Prostate gland (tissue), 2 donors: Measurements from ENCODE around the gene PALM.

ENCODE experiments used
- POLR2A ChIP-seq: fragments of 450-650 bp; IDR thresholded peaks from one replicate; pipeline ENCODE4 v1.6.1; 2016; ENCODE audit warnings: antibody characterized with exemption, mild to moderate bottlenecking
- POLR2AphosphoS5 ChIP-seq: sonication (generic); formaldehyde crosslinking; IDR thresholded peaks from one replicate; pipeline ENCODE4 v1.6.1; 2017; ENCODE audit warnings: antibody characterized with exemption
- TF ChIP-seq, protein P1 (sequence below), 4 experiments: fragments of 200-600 bp in 2 of 4; fragments of 450-650 bp in 2 of 4; sonication (generic) in 2 of 4; IDR thresholded peaks; 1 replicate in 3 of 4; 2 replicates in 1 of 4; pipeline ENCODE4 v1.5.1; 2016 to 2019; ENCODE audit warnings: antibody characterized with exemption in 4 of 4, mild to moderate bottlenecking in 2 of 4, moderate library complexity in 2 of 4

DNA sequence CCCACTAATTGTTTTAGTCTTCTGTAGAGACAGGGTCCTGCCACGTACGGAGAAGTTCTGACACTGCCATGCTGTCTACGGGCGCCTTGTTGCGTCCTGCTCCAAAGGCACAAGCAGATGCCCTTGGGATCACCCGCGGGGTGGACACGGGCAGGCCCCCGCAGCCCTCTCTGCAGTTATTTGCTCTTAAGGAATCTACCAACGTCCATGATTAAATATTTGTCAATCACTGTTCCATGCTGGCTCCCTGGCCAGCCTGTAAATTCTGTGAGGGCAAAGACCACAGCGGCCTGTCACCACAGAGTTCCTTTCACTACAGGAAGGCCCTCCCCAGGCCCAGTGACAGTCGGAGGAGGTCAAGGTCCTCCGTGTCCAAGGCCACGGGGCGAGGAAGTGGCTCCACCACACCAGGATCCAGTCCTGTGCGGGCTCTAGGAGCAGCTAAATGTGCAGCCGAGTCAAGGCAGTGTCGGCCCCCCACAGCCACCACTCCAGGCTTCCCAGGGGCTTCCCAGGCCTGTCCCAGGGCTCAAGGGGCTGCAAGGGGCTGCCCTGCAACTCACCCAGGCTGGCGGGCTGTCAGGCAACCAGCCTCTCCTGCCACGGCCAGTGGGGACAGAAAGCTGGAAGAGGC, 47.8 kb upstream of the PALM start:
- TF ChIP-seq, protein P1, sequence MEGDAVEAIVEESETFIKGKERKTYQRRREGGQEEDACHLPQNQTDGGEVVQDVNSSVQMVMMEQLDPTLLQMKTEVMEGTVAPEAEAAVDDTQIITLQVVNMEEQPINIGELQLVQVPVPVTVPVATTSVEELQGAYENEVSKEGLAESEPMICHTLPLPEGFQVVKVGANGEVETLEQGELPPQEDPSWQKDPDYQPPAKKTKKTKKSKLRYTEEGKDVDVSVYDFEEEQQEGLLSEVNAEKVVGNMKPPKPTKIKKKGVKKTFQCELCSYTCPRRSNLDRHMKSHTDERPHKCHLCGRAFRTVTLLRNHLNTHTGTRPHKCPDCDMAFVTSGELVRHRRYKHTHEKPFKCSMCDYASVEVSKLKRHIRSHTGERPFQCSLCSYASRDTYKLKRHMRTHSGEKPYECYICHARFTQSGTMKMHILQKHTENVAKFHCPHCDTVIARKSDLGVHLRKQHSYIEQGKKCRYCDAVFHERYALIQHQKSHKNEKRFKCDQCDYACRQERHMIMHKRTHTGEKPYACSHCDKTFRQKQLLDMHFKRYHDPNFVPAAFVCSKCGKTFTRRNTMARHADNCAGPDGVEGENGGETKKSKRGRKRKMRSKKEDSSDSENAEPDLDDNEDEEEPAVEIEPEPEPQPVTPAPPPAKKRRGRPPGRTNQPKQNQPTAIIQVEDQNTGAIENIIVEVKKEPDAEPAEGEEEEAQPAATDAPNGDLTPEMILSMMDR (IDR thresholded peaks at IDR 0.05) = no peak
- TF ChIP-seq POLR2AphosphoS5 = no peak
- TF ChIP-seq POLR2A = no peak
